OCI-LY7 (cell line): ENCODE measurements around the gene TIMM13.
"Not testable (repeated sequence)": the region's sequence is repeated elsewhere in the genome, so short reads cannot be mapped to it uniquely, and the experiment has no call there.

Source experiments
- EZH2phosphoT487 ChIP-seq: fragments of 200-600 bp; sonication (generic); IDR thresholded peaks from 2 replicates; pipeline ENCODE4 v1.6.1; 2018; ENCODE audit warnings: low read depth, borderline replicate concordance, mild to moderate bottlenecking, mixed run types, antibody characterized with exemption, low read length, moderate library complexity, mixed read lengths
- TF ChIP-seq, protein P1 (sequence below): fragments of 200-600 bp; sonication (generic); conservative IDR thresholded peaks from 2 replicates; pipeline ENCODE4 v1.5.1; 2014; ENCODE audit warnings: mild to moderate bottlenecking, antibody characterized with exemption, low read length, moderate library complexity, mixed read lengths

DNA sequence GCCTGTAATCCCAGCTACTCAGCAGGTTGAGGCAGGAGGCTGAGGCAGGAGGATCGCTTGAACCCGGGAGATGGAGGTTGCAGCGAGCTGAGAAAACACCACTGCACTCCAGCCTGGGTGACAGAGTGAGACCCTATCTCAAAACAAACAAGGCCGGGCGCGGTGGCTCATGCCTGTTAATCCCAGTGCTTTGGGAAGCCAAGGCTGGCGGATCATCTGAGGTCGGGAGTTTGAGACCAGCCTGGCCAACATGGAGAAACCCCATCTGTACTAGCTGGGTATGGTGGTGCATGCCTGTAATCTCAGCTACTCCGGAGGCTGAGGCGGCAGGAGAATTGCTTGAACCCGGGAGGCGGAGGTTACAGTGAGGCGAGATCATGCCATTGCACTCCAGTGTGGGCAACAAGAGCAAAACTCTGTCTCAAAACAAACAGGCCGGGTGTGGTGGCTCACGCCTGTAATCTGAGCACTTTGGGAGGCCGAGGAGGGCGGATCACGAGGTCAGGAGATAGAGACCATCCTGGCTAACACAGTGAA lies 32.0 kb downstream of the TIMM13 start:
- TF ChIP-seq, protein P1, sequence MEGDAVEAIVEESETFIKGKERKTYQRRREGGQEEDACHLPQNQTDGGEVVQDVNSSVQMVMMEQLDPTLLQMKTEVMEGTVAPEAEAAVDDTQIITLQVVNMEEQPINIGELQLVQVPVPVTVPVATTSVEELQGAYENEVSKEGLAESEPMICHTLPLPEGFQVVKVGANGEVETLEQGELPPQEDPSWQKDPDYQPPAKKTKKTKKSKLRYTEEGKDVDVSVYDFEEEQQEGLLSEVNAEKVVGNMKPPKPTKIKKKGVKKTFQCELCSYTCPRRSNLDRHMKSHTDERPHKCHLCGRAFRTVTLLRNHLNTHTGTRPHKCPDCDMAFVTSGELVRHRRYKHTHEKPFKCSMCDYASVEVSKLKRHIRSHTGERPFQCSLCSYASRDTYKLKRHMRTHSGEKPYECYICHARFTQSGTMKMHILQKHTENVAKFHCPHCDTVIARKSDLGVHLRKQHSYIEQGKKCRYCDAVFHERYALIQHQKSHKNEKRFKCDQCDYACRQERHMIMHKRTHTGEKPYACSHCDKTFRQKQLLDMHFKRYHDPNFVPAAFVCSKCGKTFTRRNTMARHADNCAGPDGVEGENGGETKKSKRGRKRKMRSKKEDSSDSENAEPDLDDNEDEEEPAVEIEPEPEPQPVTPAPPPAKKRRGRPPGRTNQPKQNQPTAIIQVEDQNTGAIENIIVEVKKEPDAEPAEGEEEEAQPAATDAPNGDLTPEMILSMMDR: not testable (repeated sequence)
- TF ChIP-seq EZH2phosphoT487: not testable (repeated sequence)
